ENCODE data around the gene TCF25.
"Not testable (repeated sequence)": the region's sequence is repeated elsewhere in the genome, so short reads cannot be mapped to it uniquely, and the experiment has no call there.

TCF25 gene, protein sequence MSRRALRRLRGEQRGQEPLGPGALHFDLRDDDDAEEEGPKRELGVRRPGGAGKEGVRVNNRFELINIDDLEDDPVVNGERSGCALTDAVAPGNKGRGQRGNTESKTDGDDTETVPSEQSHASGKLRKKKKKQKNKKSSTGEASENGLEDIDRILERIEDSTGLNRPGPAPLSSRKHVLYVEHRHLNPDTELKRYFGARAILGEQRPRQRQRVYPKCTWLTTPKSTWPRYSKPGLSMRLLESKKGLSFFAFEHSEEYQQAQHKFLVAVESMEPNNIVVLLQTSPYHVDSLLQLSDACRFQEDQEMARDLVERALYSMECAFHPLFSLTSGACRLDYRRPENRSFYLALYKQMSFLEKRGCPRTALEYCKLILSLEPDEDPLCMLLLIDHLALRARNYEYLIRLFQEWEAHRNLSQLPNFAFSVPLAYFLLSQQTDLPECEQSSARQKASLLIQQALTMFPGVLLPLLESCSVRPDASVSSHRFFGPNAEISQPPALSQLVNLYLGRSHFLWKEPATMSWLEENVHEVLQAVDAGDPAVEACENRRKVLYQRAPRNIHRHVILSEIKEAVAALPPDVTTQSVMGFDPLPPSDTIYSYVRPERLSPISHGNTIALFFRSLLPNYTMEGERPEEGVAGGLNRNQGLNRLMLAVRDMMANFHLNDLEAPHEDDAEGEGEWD

DNA sequence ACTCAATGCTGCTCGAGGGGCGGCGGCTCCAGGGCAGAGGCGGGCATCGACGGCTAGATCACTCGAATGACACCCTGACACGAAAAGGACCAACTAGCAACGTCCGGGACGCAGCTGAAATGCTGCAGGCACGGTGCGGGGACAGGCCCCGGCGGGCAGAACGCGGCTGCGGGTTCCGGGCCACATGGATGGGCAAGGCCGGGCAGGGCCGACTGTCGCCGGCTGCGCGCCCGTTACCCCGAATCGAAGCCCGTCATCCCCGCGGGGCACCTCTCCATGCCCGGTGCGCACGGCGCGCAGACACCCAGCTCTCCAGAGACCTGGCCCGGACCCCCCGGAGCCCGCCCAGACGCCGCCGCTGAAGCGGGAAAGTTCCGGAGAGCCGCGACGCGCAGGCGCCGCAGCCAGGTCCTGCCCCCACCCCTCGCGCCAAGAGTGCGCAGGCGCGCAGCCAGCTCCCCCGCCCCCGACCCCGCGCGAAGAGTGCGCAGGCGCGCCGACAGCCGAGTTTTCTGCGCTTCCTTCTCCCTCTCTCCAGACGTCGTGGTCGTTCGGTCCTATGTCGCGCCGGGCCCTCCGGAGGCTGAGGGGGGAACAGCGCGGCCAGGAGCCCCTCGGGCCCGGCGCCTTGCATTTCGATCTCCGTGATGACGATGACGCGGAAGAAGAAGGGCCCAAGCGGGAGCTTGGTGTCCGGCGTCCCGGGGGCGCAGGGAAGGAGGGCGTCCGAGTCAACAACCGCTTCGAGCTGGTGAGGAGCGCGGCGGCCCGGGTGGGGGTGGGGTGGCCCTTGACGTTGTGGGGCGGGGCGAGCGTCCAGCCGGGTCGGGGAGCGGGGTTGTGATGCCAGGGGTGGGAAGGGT lies at the start of gene TCF25:
TCF25 (plus strand) TSS at position 484 of the 863 bp plus-strand sequence; CDS start at position 560, 76 bp downstream.
- ChIA-PET CTCF (interaction anchor here (1.1 to 7.6 kb wide), 3 partner anchors 12 to 167 kb away, joined by 4 to 67 read pairs (median 9); no protein-coding TSS in a partner anchor), POLR2A (interaction anchor here (0.6 to 1.8 kb wide), 6 partner anchors 10 to 276 kb away, joined by 3 to 10 read pairs (median 6); partner anchors contain the start of gene MC1R)
- DNase-seq (ENCODE audit: extremely low spot score), result peak; percentile 94
- TF ChIP-seq CTCF (IDR thresholded peaks at IDR 0.05; ENCODE audit: control extremely low read depth, extremely low read depth, low read depth, missing control alignments), result no peak

GRCh38 chr16:89823824-89824148 lies 49.6 kb upstream of the TCF25 start:
- POLR2A ChIA-PET; CTCF ChIA-PET; DNase-seq (ENCODE audit: extremely low spot score): not testable (repeated sequence)

- no peak for TF ChIP-seq CTCF (IDR thresholded peaks at IDR 0.05; ENCODE audit: control extremely low read depth, extremely low read depth, low read depth, missing control alignments)
- ChIA-PET CTCF (interaction anchor here (1.5 kb wide), 1 partner anchor 33 kb away, joined by 5 read pairs; no protein-coding TSS in a partner anchor), POLR2A (interaction anchor here (0.6 kb wide), 1 partner anchor 14 kb away, joined by 3 read pairs; no protein-coding TSS in a partner anchor)
- no peak for DNase-seq (ENCODE audit: extremely low spot score)
These were observed 46.6 kb upstream of the TCF25 start for GRCh38 chr16:89826531-89827382.

GRCh38 chr16:89827383-89828198 lies 45.8 kb upstream of the TCF25 start:
- no peak for DNase-seq (ENCODE audit: extremely low spot score)
- no peak for TF ChIP-seq CTCF (IDR thresholded peaks at IDR 0.05; ENCODE audit: control extremely low read depth, extremely low read depth, low read depth, missing control alignments)
- ChIA-PET POLR2A (no interaction called here), CTCF (interaction anchor here (1.5 to 2.0 kb wide), 2 partner anchors 32 to 33 kb away, joined by 5 to 14 read pairs; no protein-coding TSS in a partner anchor)

DNA sequence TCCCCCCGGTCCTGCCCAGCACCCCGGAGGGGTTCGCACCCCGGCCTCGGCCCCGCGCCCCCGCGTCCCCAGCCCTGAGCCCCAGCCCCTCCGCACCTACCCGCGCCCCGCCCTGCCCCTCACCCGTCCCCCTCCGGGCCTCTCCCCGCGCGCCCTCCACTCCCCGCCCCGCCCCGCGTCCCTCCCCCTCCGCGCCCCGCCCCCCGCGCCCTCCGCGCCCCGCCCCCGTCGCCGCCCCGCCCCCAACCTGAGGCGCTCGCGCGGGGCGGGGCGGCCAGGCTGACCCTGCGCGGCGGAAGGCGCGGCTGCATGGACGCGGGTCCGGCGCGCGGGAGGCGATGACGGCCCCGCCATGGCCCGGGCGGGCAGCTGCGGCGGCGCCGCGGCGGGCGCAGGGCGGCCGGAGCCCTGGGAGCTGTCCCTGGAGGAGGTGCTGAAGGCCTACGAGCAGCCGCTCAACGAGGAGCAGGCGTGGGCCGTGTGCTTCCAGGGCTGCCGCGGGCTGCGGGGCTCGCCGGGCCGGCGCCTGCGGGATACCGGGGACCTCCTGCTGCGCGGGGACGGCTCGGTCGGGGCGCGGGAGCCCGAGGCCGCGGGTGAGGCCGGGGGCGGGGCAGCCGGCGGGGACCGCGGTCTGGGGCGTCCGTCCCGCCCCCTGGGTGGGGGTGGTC lies 45.1 kb upstream of the TCF25 start, which contains the start of gene SPIRE2:
SPIRE2 (plus strand) TSS at position 277 of the 671 bp plus-strand sequence; CDS start at position 353, 76 bp downstream.
- POLR2A ChIA-PET, result no interaction called here
- CTCF ChIA-PET, result interaction anchor here (2.0 kb wide), 1 partner anchor 32 kb away, joined by 14 read pairs; no protein-coding TSS in a partner anchor
- TF ChIP-seq CTCF (IDR thresholded peaks at IDR 0.05; ENCODE audit: control extremely low read depth, extremely low read depth, low read depth, missing control alignments), result no peak
- peak; percentile 84 for DNase-seq (ENCODE audit: extremely low spot score)

Measured in GM10248 (cell line).